ENCODE results near the gene ELL. TPM values are rescaled to one million over a fixed set of nuclear protein-coding genes. Genes with fewer than 3 reads are reported as not detected.

The ELL gene
- total RNA-seq, 1 donor from 2014 or later: 30.5 TPM

DNA sequence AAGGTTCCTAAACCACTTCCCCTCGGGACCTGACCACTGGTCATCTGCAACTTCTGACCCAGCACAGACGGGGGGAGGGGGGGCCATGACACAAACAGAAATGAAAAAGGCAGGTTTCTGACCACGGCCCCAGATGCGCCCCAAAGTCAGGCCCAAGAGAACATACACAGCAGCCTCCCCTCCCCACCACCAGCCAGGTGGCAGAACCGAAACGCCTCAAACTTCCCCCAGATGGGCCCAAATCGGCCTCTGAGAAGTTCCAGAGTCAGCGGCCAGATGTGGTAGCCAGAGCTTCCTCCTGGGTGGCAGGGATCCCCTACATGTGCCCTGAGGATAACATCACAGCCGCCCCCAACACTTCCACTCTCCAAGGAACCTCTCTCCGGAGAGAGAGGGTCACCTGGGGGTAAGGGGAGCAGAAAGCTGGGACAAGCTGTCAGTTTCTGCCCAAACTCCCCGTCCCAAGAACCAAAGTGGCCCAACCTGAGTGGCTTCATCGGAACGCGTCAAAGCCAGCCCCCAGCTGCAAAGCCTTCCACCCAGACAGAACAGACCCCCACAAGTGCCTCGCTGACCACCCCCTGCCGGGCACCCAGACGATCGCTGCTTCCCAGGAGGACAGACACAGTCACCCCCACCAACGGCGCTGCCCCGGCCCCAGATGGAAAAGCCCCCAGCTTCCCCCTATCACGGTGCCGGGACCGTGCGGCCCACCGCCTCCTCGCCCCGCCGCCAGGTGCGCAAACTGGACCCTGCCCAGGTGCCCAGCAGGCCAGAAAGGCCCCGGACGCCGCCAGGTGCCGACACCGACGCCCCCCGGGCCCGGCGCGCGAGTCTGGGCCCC lies 800 bp downstream of the ELL start:
- Histone ChIP-seq H3K27ac (peak overlapping the region; percentile 97 to 99), H3K4me3 (peak overlapping the region; percentile 97 to 99), H3K27me3 (no peaks in the 10 kb centered on the region), H3K4me1 (peaks cover 3 to 16% of the 10 kb centered on the region in 2 donors), H3K9me3 (no peaks in the 10 kb centered on the region), H3K36me3 (no peaks in the 10 kb centered on the region)
- TF ChIP-seq, protein P1, sequence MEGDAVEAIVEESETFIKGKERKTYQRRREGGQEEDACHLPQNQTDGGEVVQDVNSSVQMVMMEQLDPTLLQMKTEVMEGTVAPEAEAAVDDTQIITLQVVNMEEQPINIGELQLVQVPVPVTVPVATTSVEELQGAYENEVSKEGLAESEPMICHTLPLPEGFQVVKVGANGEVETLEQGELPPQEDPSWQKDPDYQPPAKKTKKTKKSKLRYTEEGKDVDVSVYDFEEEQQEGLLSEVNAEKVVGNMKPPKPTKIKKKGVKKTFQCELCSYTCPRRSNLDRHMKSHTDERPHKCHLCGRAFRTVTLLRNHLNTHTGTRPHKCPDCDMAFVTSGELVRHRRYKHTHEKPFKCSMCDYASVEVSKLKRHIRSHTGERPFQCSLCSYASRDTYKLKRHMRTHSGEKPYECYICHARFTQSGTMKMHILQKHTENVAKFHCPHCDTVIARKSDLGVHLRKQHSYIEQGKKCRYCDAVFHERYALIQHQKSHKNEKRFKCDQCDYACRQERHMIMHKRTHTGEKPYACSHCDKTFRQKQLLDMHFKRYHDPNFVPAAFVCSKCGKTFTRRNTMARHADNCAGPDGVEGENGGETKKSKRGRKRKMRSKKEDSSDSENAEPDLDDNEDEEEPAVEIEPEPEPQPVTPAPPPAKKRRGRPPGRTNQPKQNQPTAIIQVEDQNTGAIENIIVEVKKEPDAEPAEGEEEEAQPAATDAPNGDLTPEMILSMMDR (IDR thresholded peaks at IDR 0.05): peak in 1 of 3 experiments; percentile 17
- DNase-seq (ENCODE audit: low spot score in 2 of 2): peak in 1 of 2 donors; percentile 73
- intact Hi-C loops (cut with DNase I): loop anchor here (1.0 kb wide), 1 partner anchor 20 kb away; no protein-coding TSS in a partner anchor

DNA sequence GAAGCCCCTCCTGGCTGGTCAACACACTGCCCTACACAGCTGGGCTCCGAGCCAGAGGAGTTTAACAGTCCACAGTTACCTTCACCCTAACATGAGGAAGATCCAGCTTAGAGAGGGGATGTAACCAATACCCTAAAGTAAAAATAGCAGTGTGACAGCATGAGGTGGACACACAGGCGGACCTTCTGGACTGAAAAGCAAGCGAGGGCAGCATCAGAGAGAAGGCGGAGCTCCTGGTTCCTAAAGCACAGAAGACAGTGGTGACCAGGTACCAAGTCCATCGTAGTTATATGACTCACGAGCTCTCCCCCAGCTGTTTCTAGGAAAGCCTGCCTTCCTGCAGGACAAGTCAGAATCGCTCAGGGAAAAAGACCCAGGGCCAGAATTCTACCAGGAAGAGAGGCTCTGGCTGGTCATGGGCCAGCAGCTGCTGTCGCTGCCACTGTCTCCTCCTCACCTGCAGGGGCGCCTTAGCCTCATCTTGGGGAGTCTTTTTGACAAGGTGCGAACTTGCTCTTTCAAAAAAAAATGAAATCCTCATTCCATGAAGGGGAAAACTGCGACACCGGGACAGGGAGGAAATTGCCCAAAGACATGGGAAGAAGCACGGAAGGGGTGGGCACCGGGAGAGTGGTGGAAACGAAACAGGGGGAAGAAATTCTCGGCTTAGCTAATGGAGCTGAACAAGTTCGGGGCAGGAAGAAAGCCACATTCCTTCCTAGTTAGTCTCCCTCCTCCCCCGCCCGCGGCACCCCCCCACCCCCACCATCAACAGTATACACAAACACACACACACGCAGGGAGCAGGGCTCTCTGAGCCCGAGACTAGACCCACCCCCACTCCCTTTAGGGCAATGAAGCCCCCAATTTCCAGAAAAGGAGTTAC lies 1.7 kb downstream of the ELL start:
- peak overlapping the region; percentile 97 to 99 for H3K4me3 ChIP-seq
- peaks cover 4 to 23% of the 10 kb centered on the region in 2 donors for H3K4me1 ChIP-seq
- DNase-seq (ENCODE audit: low spot score in 2 of 2): peak in 1 of 2 donors; percentile 86
- TF ChIP-seq, protein P1 (IDR thresholded peaks at IDR 0.05): peak; percentile 41 to 45 (median 42)
- no peaks in the 10 kb centered on the region for H3K9me3 ChIP-seq
- H3K27ac ChIP-seq: peak overlapping the region; percentile 97 to 99
- intact Hi-C loops (cut with DNase I): loop anchor here (1.0 kb wide), 1 partner anchor 19 kb away; no protein-coding TSS in a partner anchor
- no peaks in the 10 kb centered on the region for H3K36me3 ChIP-seq
- no peaks in the 10 kb centered on the region for H3K27me3 ChIP-seq

DNA sequence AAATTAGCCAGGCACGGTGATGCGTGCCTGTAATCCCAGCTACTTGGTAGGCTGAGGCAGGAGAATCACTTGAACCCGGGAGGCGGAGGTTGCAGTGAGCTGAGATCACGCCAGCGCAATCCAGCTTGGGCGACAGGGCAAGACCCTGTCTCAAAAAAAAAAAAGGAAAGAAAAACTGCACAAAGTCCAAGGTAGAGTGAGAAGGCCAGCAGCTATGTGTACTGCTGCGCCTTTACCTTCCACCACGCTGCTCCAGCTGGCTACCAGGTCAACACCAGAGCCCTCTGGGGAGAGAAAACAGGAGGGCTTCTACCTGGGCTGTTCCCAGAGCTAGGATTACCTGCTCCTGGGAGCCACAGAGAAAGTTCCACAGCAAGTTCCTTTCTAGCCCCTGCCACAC lies 3.2 kb downstream of the ELL start:
- Histone ChIP-seq H3K27me3 (no peaks in the 10 kb centered on the region), H3K9me3 (no peaks in the 10 kb centered on the region), H3K27ac (peak overlapping the region; percentile 97 to 99), H3K36me3 (no peaks in the 10 kb centered on the region), H3K4me3 (no peak overlapping the region), H3K4me1 (peaks cover 5 to 34% of the 10 kb centered on the region in 2 donors)
- intact Hi-C loops (cut with DNase I): no loop called here
- no peak for DNase-seq (ENCODE audit: low spot score in 2 of 2)
- TF ChIP-seq, protein P1 (IDR thresholded peaks at IDR 0.05): no peak

DNA sequence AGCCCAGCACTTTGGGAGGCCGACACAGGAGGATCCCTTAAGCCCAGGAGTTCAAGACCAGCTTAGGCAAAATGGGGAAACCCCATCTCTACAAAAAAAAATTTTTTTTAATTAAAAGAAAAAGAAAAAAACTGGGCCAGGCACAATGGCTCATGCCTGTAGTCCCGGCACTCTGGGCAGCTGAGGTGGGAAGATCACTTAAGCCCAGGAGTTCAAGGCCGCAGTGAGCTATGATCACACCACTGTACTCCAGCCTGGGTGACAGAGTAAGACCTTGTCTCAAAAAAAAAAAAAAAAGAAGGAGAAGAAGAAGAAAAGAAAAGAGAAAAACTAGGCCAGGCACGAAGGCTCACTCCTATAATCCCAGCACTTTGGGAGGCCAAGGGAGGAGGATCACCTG lies 4.3 kb downstream of the ELL start:
- no peak for DNase-seq (ENCODE audit: low spot score in 2 of 2)
- Histone ChIP-seq H3K27me3 (no peaks in the 10 kb centered on the region), H3K9me3 (no peaks in the 10 kb centered on the region), H3K4me3 (no peak overlapping the region), H3K4me1 (peaks cover 5 to 45% of the 10 kb centered on the region in 2 donors), H3K36me3 (no peaks in the 10 kb centered on the region), H3K27ac (no peak overlapping the region)
- TF ChIP-seq, protein P1 (IDR thresholded peaks at IDR 0.05): no peak
- intact Hi-C loops (cut with DNase I): no loop called here

DNA sequence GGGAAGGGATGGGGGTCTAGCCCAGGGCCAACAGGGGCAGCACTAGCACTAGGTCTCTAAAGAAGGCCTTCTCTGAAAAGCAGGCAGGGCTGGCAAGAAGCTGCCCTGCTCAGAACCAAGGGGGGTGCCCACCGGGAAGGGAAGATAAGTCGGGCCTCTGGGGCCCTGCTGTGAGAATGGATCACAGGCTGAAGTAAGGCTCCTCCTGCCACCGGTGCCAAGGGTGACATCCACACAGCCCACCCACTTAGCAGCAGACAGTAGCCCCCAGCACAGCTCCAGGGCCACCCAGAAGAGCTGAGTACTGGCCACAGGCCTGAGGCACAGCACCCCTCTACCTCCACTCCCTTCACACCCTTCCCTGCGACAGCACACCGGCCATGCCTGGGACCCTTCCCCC lies 5.9 kb downstream of the ELL start:
- H3K4me1 ChIP-seq: peaks cover 5 to 50% of the 10 kb centered on the region in 2 donors
- H3K27ac ChIP-seq: peak overlapping the region; percentile 62 to 64
- no peaks in the 10 kb centered on the region for H3K9me3 ChIP-seq
- TF ChIP-seq, protein P1 (IDR thresholded peaks at IDR 0.05): no peak
- no peaks in the 10 kb centered on the region for H3K36me3 ChIP-seq
- H3K4me3 ChIP-seq: no peak overlapping the region
- intact Hi-C loops (cut with DNase I): no loop called here
- DNase-seq (ENCODE audit: low spot score in 2 of 2): no peak
- no peaks in the 10 kb centered on the region for H3K27me3 ChIP-seq
